Measurements from ENCODE around the gene AGAP1.

Gene AGAP1

GRCh38 chr2:235649418-235649817 is 155.6 kb downstream of the AGAP1 start:
- peaks cover 8% of the 10 kb centered on the region for H3K4me1 ChIP-seq (ENCODE audit: control insufficient read depth, insufficient read depth, low read length)
- H3K36me3 ChIP-seq (ENCODE audit: control insufficient read depth, insufficient read depth, low read length, severe bottlenecking) = no peaks in the 10 kb centered on the region
- no peaks in the 10 kb centered on the region for H3K9me3 ChIP-seq (ENCODE audit: control insufficient read depth, low read length)
- no peak for DNase-seq (ENCODE audit: low read depth)
- no peak overlapping the region for H3K9ac ChIP-seq (ENCODE audit: low read length)
- no peaks in the 10 kb centered on the region for H3K27me3 ChIP-seq (replicated peaks; ENCODE audit: control insufficient read depth, insufficient read depth, low read length)
- H3K4me3 ChIP-seq (ENCODE audit: low read length) = no peak overlapping the region

GRCh38 chr2:235651643-235652042 is 157.8 kb downstream of the AGAP1 start:
- Histone ChIP-seq H3K27me3 (replicated peaks; ENCODE audit: control insufficient read depth, insufficient read depth, low read length) (no peaks in the 10 kb centered on the region), H3K9ac (ENCODE audit: low read length) (no peak overlapping the region), H3K36me3 (ENCODE audit: control insufficient read depth, insufficient read depth, low read length, severe bottlenecking) (no peaks in the 10 kb centered on the region), H3K4me3 (ENCODE audit: low read length) (no peak overlapping the region), H3K9me3 (ENCODE audit: control insufficient read depth, low read length) (no peaks in the 10 kb centered on the region), H3K4me1 (ENCODE audit: control insufficient read depth, insufficient read depth, low read length) (peaks cover 6% of the 10 kb centered on the region)
- DNase-seq (ENCODE audit: low read depth) = no peak

GRCh38 chr2:235654103-235654813 is 160.4 kb downstream of the AGAP1 start:
- Histone ChIP-seq H3K36me3 (ENCODE audit: control insufficient read depth, insufficient read depth, low read length, severe bottlenecking) (no peaks in the 10 kb centered on the region), H3K9ac (ENCODE audit: low read length) (no peak overlapping the region), H3K27me3 (replicated peaks; ENCODE audit: control insufficient read depth, insufficient read depth, low read length) (no peaks in the 10 kb centered on the region), H3K9me3 (ENCODE audit: control insufficient read depth, low read length) (no peaks in the 10 kb centered on the region), H3K4me1 (ENCODE audit: control insufficient read depth, insufficient read depth, low read length) (peaks cover 14% of the 10 kb centered on the region), H3K4me3 (ENCODE audit: low read length) (no peak overlapping the region)
- DNase-seq (ENCODE audit: low read depth) = no peak

GRCh38 chr2:235658351-235659174 is 164.7 kb downstream of the AGAP1 start:
- no peak overlapping the region for H3K9ac ChIP-seq (ENCODE audit: low read length)
- no peak for DNase-seq (ENCODE audit: low read depth)
- no peaks in the 10 kb centered on the region for H3K9me3 ChIP-seq (ENCODE audit: control insufficient read depth, low read length)
- no peaks in the 10 kb centered on the region for H3K36me3 ChIP-seq (ENCODE audit: control insufficient read depth, insufficient read depth, low read length, severe bottlenecking)
- H3K4me3 ChIP-seq (ENCODE audit: low read length) = no peak overlapping the region
- no peaks in the 10 kb centered on the region for H3K27me3 ChIP-seq (replicated peaks; ENCODE audit: control insufficient read depth, insufficient read depth, low read length)
- peaks cover 32% of the 10 kb centered on the region for H3K4me1 ChIP-seq (ENCODE audit: control insufficient read depth, insufficient read depth, low read length)

GRCh38 chr2:235659767-235660322 is 166.0 kb downstream of the AGAP1 start:
- peak; percentile 77 for DNase-seq (ENCODE audit: low read depth)
- peak overlapping the region; percentile 29 for H3K4me3 ChIP-seq (ENCODE audit: low read length)
- no peak overlapping the region for H3K9ac ChIP-seq (ENCODE audit: low read length)
- no peaks in the 10 kb centered on the region for H3K27me3 ChIP-seq (replicated peaks; ENCODE audit: control insufficient read depth, insufficient read depth, low read length)
- peaks cover 26% of the 10 kb centered on the region for H3K4me1 ChIP-seq (ENCODE audit: control insufficient read depth, insufficient read depth, low read length)
- no peaks in the 10 kb centered on the region for H3K36me3 ChIP-seq (ENCODE audit: control insufficient read depth, insufficient read depth, low read length, severe bottlenecking)
- no peaks in the 10 kb centered on the region for H3K9me3 ChIP-seq (ENCODE audit: control insufficient read depth, low read length)

GRCh38 chr2:235660484-235661082 is 166.7 kb downstream of the AGAP1 start:
- H3K4me3 ChIP-seq (ENCODE audit: low read length) = peak overlapping the region; percentile 29
- no peak overlapping the region for H3K9ac ChIP-seq (ENCODE audit: low read length)
- no peaks in the 10 kb centered on the region for H3K27me3 ChIP-seq (replicated peaks; ENCODE audit: control insufficient read depth, insufficient read depth, low read length)
- H3K9me3 ChIP-seq (ENCODE audit: control insufficient read depth, low read length) = no peaks in the 10 kb centered on the region
- no peaks in the 10 kb centered on the region for H3K36me3 ChIP-seq (ENCODE audit: control insufficient read depth, insufficient read depth, low read length, severe bottlenecking)
- H3K4me1 ChIP-seq (ENCODE audit: control insufficient read depth, insufficient read depth, low read length) = peaks cover 29% of the 10 kb centered on the region
- no peak for DNase-seq (ENCODE audit: low read depth)

- H3K4me1 ChIP-seq (ENCODE audit: control insufficient read depth, insufficient read depth, low read length) = peaks cover 37% of the 10 kb centered on the region
Observed at GRCh38 chr2:235661167-235661937, 167.5 kb downstream of the AGAP1 start.

GRCh38 chr2:235661952-235662351 is 168.1 kb downstream of the AGAP1 start:
- DNase-seq (ENCODE audit: low read depth) = no peak
- Histone ChIP-seq H3K4me3 (ENCODE audit: low read length) (no peak overlapping the region), H3K9ac (ENCODE audit: low read length) (no peak overlapping the region), H3K9me3 (ENCODE audit: control insufficient read depth, low read length) (no peaks in the 10 kb centered on the region), H3K27me3 (replicated peaks; ENCODE audit: control insufficient read depth, insufficient read depth, low read length) (no peaks in the 10 kb centered on the region), H3K4me1 (ENCODE audit: control insufficient read depth, insufficient read depth, low read length) (peaks cover 38% of the 10 kb centered on the region), H3K36me3 (ENCODE audit: control insufficient read depth, insufficient read depth, low read length, severe bottlenecking) (no peaks in the 10 kb centered on the region)

More at GRCh38 chr2:235661167-235661937, 167.5 kb downstream of the AGAP1 start:
- H3K9me3 ChIP-seq (ENCODE audit: control insufficient read depth, low read length) = no peaks in the 10 kb centered on the region
- DNase-seq (ENCODE audit: low read depth) = no peak
- H3K4me3 ChIP-seq (ENCODE audit: low read length) = no peak overlapping the region
- no peak overlapping the region for H3K9ac ChIP-seq (ENCODE audit: low read length)
- no peaks in the 10 kb centered on the region for H3K36me3 ChIP-seq (ENCODE audit: control insufficient read depth, insufficient read depth, low read length, severe bottlenecking)
- no peaks in the 10 kb centered on the region for H3K27me3 ChIP-seq (replicated peaks; ENCODE audit: control insufficient read depth, insufficient read depth, low read length)

GRCh38 chr2:235663875-235664274 is 170.0 kb downstream of the AGAP1 start:
- H3K4me1 ChIP-seq (ENCODE audit: control insufficient read depth, insufficient read depth, low read length) = peaks cover 34% of the 10 kb centered on the region
- no peak overlapping the region for H3K4me3 ChIP-seq (ENCODE audit: low read length)
- no peaks in the 10 kb centered on the region for H3K27me3 ChIP-seq (replicated peaks; ENCODE audit: control insufficient read depth, insufficient read depth, low read length)
- no peak for DNase-seq (ENCODE audit: low read depth)
- H3K9me3 ChIP-seq (ENCODE audit: control insufficient read depth, low read length) = no peaks in the 10 kb centered on the region
- no peak overlapping the region for H3K9ac ChIP-seq (ENCODE audit: low read length)
- H3K36me3 ChIP-seq (ENCODE audit: control insufficient read depth, insufficient read depth, low read length, severe bottlenecking) = no peaks in the 10 kb centered on the region

GRCh38 chr2:235665661-235666212 is 171.9 kb downstream of the AGAP1 start:
- H3K9me3 ChIP-seq (ENCODE audit: control insufficient read depth, low read length) = no peaks in the 10 kb centered on the region
- no peaks in the 10 kb centered on the region for H3K36me3 ChIP-seq (ENCODE audit: control insufficient read depth, insufficient read depth, low read length, severe bottlenecking)
- no peaks in the 10 kb centered on the region for H3K27me3 ChIP-seq (replicated peaks; ENCODE audit: control insufficient read depth, insufficient read depth, low read length)
- peak overlapping the region; percentile 72 for H3K4me3 ChIP-seq (ENCODE audit: low read length)
- H3K4me1 ChIP-seq (ENCODE audit: control insufficient read depth, insufficient read depth, low read length) = peaks cover 16% of the 10 kb centered on the region
- no peak for DNase-seq (ENCODE audit: low read depth)
- peak overlapping the region; percentile 52 for H3K9ac ChIP-seq (ENCODE audit: low read length)
